ENCODE results near the gene ZMIZ1.
A peak's percentile ranks its signal among the peaks of the same experiment; 100 is the strongest.

The ZMIZ1 gene

DNA sequence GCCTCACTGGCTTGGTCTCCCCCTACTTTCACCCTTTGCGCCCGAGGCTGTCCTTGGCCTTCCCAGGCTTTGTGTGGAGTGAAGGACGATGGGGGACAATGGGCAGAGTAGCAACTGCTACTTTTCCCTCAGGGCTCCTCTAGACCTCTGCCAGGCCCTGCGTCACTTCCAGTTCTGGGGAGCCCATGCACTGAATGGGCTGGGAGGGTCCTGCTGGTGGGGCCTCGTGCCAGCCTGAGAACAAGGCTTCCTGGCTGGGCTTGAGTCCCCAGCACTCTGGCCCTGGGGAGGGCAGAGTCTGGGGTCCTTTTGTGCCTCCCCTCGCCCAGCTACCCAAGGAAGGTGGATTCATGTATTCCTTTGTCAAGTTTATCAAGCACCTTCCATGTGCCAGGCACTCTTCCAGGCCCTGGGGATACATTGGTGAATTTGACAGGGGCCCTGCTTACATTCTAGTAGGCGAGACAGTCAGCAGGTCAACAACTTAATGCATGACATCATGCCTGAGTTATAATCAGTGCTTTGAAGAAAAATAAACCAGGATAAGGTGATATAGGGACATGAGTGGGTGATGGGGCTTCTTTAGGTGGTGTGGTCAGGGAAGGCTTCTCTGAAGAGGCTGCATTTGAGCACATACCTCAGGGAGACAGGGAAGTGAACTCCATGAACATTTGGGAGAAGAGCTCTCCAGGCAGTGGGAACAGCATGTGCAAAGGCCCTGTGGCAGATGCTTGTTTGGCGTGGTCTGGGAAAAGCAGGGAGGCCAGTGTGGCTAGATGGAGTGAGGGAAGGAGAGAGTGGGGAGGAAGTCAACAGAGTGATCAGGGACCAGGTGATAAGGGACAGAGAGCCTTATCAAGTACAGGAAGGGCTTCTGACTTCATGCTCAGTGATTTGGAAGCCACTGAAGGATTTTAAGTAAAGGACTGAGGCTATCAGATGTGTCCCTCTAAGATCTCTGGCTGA, 14.1 kb downstream of the ZMIZ1 start:
- no peak for DNase-seq

DNA sequence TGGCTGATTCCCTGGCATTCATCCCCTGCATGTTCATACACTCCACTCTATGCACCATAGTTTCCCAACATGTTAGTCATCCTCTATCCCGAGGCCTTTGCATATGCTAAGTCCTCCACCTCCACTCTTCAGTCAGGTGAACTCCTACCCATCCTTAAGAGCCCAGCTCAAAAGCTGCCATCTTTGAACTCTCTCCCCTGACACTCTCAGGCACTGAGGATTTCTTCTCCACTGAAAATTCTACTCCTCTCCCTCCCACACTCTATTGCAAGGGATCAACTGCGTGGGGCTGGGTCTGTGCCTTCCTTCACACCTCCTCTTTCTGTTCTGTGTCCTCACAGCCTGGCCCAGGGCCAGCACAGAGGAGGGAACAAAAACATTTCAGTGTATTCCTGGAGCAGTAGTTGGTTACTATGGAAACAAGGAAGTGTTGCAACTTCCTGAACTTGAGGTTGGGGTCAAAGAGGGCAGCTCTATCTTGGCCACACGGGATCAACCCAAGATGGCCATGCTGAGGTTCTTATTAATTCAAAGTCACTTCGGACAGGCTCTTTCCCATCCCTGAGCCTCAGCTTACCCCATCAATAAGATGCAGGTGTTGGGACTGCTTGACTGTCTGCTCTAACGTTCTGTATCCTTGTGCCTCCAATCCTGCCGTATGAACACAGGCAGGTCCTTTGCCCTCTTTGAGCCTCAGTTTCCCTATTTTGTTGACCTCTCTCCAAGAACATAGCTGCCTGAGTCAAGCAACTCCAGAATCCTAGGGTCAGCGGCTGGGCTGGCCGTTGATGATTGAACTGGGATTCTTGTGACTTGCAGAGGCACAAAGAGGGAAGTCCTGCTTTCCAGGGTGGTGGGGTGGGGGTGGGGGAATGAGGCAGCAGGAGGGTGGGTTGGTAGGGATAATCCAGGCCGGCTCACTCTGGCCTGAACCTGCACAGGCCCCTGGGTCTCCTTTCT, 15.5 kb downstream of the ZMIZ1 start:
- peak; percentile 9 for DNase-seq

DNA sequence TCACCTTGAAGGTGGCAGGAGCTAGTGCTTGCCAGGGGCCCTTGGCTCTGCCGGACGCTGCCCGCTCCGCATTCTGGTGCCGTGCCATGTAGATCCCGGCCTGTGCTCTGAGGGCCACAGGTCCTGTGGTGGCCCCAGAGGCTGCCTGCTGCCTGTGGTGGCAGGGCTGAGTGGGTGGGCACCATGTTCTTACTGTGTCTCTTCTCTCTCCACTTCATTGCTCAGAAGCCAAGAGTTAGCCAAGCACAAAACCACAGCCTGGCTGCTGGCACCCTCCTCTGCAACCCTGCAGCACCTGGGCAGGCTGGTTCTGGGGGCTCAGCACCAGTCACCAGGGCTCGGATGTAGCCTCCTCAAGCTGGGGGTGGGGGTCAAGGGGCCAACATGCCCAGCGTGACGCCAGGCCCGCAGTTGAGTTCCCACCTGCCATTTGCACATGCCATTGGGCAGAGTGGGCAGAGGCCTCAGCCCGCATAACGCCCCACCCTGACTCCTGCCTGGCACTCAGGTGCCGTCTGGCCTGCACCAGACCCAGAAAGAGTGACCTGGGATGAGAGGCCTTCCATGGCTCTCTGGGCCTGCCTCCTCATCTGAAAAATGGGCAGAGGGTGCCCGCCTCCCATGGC, 16.3 kb downstream of the ZMIZ1 start:
- DNase-seq, result no peak

DNA sequence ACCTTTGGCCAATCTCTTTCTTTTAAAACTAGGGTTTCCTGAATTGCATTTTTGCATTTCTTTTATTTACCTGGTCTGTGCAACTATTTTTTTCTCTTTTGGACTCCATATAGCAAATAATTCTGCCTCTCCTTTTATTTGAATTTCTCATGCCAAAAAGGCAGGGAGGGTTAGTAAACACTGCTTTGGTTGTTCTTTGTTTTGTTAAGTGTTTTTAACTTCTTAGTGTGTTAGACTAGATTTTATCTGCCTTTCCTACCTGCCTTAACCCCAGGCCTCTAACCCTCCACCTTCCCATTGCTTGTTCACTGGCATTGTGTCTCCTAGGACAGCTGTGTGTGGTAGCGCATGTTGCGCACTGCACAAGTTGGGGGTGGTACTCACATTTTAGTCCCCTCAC, 18.1 kb downstream of the ZMIZ1 start:
- no peak for DNase-seq

DNA sequence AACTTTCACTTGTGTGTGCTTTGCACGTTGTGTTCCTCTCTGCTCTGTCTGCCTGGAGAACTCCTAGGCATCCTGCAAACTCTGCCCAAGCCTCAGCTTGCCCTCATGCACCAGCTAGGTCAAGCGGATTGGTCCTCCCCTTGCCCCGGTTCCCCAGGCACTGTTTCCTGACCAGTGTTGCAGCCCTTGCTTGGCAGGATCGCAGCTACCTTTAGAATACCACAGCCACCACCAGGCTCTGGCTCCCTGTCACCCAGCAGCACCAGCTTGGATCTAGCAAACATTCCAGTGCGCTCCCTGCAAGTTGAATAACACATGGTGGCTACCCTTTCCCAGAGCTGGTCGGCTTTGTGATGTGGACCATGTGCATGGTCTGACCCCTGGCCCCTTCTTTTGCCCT, 19.0 kb downstream of the ZMIZ1 start:
- no peak for DNase-seq

DNA sequence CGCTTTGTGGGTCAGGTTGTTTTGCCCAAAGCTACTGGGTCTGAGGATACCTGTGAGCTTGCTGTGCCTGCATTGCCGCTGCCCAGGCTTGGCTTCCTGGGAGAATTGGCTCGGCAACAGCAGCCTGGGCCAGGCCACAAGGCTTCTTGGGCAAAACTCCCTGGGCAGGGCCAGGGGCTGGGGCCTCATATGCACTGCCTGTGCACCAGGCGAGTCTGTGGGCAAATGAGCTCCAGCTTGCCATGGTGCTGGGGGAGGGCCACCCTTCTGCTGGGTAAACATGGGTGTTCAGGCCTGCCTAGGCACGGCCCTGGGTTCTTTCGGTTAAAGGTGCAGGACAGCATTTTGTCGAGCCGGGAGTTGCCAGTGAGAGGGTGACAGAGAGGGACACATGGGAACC, 19.4 kb downstream of the ZMIZ1 start:
- DNase-seq, result no peak

DNA sequence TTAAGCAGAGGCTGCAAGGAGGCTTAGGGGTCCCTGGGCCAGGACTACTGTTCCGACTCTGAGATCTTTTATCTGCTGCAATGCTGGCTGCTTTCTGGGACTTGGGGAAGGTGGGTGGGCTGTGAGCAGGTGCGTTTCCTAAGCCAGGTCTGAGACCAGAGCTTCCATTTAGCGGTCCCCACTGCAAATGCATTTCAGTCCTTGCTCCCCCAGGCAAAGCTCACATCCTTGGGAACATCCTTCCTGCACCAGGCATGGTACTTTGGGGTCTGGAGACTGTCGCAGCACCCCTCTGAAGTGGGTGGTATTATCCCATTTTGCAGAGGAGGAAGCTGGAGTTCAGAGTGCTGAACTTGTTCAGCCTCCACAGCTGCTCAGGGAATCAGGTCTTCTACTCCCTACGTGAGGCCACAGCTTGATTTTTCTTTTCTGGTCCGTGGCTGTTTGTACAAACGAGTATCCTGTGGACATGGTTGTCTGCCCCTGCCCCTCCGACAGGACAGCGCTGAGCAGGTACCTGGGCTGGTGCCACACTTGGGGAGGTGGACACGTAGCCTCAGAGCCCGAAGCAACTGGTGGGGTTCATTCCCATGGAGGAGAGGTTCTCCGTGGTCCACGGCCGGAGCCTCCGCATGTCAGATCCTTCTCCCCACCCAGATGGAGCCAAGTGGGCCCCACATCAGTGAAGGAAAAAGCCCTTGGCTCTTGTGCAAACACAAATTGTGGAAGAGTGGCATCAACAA, 20.0 kb downstream of the ZMIZ1 start:
- no peak for DNase-seq

DNA sequence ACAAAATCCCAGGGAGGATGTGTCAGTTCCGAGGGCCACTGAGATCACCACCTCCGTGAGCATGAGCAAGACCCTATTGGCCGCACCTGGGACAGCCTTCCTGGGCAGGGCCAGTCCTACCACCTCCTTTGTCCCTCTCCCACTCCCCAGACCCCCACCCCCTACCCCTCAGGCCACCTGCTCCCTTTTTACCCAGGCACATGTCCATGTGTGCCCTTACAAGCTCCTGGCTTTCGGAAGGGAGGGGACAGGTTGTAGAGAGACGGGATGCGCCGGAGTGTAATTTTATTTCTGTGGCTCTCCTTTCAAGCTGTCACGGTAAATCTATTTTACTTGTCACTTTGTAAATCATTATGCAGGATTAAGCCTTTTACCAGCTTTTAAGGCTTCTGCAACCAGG, 20.9 kb downstream of the ZMIZ1 start:
- no peak for DNase-seq

DNA sequence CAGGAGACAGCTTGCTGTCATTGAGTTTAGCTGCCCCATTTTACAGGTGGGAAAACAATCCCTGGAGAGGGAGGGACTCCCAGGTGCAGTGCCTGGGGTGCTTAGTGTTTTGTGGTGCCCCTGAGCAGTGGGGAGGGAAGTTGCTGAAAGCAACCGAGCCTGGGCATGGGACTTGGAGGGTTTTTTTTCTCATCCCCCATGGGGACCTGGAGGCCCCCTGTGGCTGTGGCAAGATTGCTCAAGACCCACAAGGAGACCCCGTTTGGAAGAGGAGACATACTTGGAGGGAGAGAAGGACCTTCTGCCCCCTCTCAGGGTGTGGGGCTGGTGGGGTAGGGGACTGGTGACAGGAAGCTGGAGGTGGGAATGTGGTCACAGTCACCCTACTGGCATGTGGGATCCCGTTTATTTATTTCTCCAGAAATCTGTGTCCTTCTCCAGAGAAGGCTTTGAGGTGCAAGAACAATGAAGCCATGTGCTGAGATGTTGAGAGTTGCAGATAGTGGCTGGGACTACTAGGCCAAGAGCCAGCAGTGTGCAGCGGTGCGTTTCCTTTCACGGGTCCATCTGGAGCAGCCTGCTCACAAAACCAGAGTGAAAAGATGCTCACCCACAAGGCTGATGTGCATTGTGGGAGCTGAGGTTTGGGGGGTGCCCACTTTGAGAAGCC, 21.5 kb downstream of the ZMIZ1 start:
- DNase-seq, result no peak

DNA sequence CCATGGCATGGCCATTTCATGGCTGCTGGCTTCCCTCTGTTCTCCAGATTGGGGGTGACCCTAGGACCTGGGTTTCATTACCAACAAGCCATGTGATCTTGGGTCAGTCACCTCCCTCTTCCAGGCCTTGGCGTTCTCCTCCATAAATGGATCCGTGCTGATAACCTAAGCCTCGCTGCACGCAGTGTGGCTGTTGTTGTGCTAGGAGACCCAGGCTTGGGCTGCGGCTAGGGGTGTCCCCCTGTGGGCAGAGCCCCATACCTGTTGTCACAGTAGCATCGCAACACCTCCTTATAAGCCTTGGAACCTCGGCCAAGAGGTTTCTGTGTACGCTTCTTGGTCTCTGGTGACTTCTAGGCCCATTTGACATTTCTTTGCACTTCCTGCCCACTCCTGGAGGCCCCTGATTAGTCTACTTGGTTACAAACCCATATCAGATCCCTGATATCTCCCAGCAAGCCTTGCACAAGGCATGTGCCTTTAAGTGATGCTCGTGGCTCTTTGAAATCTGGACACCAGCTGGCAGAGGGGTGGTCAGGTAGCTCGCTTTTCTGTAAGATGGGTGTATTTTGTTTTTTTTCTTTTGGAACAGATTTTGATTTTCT, 23.6 kb downstream of the ZMIZ1 start:
- DNase-seq, result no peak

DNA sequence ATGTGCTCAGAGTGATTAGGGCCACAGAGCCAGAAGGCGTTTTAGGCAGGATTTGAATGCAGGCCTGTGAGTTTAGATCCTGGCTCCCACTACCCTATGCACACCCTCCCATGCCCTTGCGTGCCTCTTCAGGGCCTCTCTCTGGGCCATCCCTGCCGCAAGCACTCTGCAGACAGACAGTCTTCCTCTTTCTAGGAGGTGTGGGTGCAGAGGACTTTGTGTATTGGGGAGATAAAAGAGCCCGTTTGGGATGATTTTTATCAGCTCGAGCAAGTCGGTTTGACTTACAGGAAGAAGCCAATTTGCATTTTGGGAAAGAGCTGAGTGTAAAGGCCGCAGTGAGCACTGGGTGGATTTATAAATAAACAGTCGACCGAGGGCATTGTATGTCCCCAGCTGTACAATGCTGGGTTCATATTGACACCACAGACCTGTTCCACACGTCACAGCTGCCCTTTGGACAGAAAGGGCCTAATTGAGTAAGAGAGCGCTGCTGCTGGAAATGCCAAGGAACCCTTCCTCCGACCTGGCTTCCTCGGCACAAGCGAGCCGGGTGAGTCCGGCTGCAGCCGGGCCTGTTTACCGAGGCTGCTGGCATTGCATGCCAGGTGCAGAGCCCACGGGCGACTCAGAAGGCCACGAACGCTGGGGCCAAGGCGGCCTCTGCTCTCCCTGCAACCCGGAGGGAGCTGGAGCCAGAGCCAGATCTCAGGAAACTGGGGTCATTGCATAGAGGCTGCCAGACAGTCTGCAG, 25.1 kb downstream of the ZMIZ1 start:
- DNase-seq, result no peak

DNA sequence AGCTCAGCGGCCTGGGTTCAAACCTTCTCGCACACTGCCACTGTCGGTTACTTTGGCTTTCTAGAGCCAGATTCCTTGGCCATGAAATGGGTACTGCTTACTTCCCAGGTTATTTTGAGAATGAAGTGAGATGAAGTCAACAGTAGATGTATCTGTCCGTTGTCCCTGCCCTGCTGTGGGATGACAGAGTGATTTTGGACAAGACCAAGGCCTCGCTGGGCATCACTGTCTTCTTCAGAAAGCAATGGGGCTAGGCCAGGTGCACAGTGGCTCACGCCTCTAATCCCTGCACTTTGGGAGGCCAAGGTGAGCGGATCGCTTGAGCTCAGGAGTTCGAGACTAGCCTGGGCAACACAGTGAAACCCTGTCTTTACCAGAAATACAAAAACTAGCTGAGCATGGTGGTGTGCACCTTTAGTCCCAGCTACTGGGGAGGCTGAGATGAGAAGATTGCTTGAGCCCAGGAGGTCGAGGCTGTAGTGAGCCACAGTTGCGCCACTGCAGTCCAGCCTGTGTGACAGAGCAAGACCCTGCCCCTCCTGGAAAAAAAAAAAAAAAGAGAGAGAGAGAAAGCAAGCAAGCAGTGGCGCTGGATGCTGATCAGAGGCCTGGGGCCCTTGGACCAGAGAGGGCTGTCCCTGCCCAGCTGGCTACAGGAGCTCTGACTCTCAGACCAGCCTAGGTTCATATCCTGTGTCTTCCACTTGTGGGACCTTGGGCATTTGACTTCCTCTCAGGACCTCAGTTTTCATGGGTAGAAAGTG, 25.8 kb downstream of the ZMIZ1 start:
- no peak for DNase-seq

DNA sequence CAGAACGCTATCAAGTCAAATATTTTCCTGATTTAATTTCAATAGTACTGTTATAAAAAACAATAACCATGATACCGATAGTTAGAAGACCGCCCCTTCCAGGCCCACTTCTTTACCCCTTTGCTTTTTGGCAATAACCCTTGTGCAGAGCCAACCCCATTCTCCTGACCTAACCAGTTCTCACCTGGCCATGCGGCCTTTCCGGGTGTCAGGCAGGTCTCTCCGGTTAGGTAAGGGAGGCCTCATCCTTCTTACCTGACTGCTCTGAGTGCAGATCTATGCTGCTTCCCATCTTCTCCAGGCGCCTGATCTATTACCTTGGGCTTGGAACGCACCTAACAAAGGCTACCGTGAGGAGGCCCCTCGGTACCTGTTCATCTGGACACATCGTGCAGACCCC, 26.6 kb downstream of the ZMIZ1 start:
- no peak for DNase-seq

DNA sequence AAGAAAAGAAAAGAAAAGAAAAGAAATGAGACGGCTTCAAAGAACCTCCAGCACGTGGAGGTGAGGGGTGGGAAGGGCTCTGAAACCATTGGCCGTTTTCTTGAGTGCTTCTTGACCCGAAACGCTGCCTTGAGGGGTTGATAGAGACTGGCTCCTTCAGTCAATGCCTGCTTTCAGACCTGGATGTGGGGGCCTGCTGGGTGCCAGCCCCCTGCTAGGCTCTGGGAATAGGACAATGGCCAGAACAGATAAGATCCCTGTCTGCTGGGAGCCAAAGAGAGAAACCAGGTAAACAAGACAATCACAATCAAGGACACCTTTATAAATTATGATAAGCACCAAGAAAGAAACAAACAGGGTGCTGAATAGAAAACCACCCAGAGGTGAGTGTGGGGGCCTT, 27.7 kb downstream of the ZMIZ1 start:
- DNase-seq, result no peak

DNA sequence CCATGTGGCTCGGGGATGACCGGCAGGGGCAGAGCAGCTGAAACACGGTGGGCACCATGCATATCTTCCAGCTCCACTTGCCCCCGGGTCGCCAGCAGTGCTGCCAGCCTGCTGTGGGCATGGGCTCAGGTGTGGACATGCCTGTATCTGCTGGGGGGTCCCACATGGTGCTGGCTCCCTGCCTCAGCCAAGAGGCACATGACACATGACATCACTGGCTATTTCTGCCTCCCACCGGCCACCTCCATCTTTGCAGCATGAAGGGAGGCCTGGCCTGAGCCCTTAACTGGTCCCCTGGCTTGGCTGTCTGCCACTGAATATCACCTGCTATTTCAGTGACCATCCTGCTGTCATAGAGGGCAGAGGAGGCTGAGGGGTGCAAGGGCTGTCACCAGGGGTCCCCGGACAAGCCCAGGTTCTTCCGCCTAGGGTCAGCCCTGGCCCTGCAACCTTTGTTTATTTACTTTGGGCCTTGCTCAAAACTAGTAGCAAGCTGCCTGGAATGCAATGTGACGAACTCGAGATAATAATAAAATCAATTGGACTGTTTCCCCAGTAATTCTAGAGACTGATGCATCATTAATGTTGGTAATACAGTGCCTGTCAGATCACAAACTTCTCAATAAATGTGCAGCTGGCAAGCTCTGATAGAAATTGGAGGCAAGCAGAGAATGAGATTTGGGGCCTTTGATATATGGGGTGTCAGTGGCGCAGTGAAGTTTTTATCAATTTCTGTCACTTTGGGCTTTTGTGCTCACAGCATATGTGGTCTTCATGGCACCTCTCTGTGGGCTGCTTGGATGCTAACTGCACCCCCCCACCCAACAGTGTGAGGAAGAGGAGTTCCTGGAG, 28.5 kb downstream of the ZMIZ1 start:
- DNase-seq, result no peak

DNA sequence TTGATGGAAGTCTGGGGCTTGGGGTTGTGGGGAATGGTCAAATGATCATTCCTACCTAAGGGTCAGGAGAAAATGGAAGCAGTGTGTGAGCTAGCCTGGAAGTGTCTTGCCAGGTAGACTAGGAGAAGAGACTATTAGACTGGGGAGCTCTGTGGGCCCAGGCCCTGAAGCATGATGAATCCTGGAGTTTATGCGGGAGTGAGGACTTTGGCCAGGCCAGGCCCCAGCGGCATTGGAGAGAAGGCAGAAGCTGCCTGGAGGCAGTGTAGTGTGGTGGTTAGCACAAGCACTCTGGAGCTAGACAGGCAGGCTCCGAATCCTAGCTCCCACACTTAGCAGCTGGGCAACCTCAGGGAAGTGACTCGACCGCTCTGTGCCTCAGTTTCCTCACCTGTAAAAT, 29.3 kb downstream of the ZMIZ1 start:
- DNase-seq, result no peak

DNA sequence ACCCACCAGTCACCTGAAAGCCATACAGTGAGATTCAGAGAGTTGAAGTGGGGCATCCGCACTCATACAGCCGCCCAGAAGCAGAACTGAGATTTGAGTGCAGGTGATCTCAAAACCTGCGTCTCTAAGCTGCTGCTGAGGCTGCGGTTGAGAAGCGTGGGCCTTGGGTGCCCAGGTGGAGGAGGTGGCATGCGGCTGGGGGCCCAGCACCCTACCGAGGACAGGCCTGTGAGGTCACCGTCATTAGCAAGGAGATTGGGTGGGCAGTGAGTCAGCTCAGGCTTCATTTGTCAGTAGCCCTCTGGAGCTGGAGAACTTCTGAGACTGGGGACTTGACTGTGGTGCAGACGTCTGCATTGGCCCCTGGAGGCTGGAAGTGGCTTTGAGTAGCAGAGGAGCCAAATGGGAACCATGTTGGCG, 29.8 kb downstream of the ZMIZ1 start:
- no peak for DNase-seq

DNA sequence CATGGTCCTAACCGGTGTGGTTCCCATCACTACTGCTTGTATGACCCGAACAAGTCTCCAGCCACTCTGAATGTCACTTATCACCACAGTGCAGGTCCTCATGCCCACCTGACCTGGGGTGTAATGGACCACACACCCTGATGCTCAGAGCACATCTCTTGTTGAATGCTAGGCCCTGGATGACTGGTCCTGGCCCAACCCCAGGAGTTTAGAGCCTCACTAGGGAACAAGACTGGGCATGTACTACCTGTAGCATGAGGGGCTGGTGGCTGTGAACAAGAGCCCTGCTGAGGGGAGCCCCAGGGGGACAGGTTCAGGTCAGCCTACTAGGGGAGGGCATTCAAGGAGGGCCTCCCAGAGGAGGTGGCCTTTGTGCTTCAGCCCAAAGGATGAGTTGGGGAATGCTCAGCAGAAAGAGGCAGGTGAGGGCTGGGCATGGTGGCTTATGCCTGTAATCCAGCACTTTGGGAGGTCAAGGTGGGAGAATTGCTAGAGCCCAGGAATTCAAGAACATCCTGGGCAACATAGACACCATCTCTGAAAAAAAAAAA, 31.2 kb downstream of the ZMIZ1 start:
- DNase-seq, result no peak

DNA sequence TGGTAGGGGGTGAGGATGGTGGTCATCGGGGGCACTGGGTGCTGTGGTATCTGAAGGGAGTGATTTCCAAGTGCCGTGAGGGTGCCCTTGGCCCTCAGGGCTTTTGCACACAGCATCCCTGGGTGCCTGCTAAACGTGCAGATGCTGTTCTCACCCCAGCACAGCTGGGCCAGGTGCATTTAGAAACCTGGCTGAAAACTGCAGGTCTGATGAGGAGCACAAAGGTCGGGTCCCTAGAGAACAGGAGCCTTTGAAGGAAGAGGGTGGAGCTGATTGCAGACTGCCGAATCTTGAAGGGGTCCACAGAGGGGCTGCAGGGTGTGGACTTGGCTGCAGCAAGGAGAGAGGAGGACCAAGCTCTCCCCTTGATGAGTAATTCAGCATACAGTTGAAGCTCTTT, 32.0 kb downstream of the ZMIZ1 start:
- no peak for DNase-seq

All from amniotic stem cell (primary cell).